Measurements from ENCODE around the gene RARRES1. TPM values are rescaled to one million over a fixed set of nuclear protein-coding genes. Genes with fewer than 3 reads are reported as not detected.

RARRES1 gene
- total and polyA plus RNA-seq, 2 experiments from 2014 or later = 0.10 to 0.82 TPM

GRCh38 chr3:158680861-158681260 is 51.4 kb downstream of the RARRES1 start:
- DNase-seq (ENCODE audit: low spot score) = no peak
- Mint-ChIP-seq H3K36me3 (ENCODE audit: low read depth) (no peaks in the 10 kb centered on the region; the same call in 1 of the 3 replicates), H3K9me3 (no peaks in the 10 kb centered on the region), H3K27me3 (ENCODE audit: insufficient read depth, low read depth, poor library complexity) (no peaks in the 10 kb centered on the region), H3K4me1 (no peaks in the 10 kb centered on the region), H3K4me3 (no peak overlapping the region), H3K27ac (no peak overlapping the region)
- TF ChIP-seq ZNF462 (CRISPR knock-in tag; IDR thresholded peaks at IDR 0.05) = no peak
- TF ChIP-seq ZNF331 (CRISPR knock-in tag; IDR thresholded peaks at IDR 0.05; ENCODE audit: low read depth) = no peak
- no peaks in the 10 kb centered on the region for H3K4me1 ChIP-seq (ENCODE audit: insufficient read depth)
- no peaks in the 10 kb centered on the region for H3K9me2 ChIP-seq (ENCODE audit: insufficient read depth)
- H3K4me3 ChIP-seq = no peak overlapping the region
- no peak overlapping the region for H2AFZ ChIP-seq
- H4K20me1 ChIP-seq (replicated peaks; ENCODE audit: insufficient read depth) = no peaks in the 10 kb centered on the region
- no peaks in the 10 kb centered on the region for H3K36me3 ChIP-seq (ENCODE audit: insufficient read depth)
- no peak for ATAC-seq
- H3K79me2 ChIP-seq (replicated peaks; ENCODE audit: insufficient read depth) = no peaks in the 10 kb centered on the region
- H3K27me3 ChIP-seq (ENCODE audit: insufficient read depth) = no peaks in the 10 kb centered on the region
- no peak overlapping the region for H3K27ac ChIP-seq (ENCODE audit: low read depth)
- no peak overlapping the region for H3K4me2 ChIP-seq
- H3F3A ChIP-seq (replicated peaks; ENCODE audit: low read depth) = no peaks in the 10 kb centered on the region

GRCh38 chr3:158679547-158680000 is 52.7 kb downstream of the RARRES1 start:
- H3K4me1 ChIP-seq (ENCODE audit: insufficient read depth) = no peaks in the 10 kb centered on the region
- ATAC-seq = no peak
- no peaks in the 10 kb centered on the region for H3K79me2 ChIP-seq (replicated peaks; ENCODE audit: insufficient read depth)
- Mint-ChIP-seq H3K36me3 (ENCODE audit: low read depth) (no peaks in the 10 kb centered on the region; the same call in 2 of the 3 replicates), H3K27ac (no peak overlapping the region), H3K9me3 (no peaks in the 10 kb centered on the region), H3K4me1 (no peaks in the 10 kb centered on the region), H3K4me3 (no peak overlapping the region), H3K27me3 (ENCODE audit: insufficient read depth, low read depth, poor library complexity) (no peaks in the 10 kb centered on the region)
- H2AFZ ChIP-seq = no peak overlapping the region
- DNase-seq (ENCODE audit: low spot score) = no peak
- H3K4me2 ChIP-seq = no peak overlapping the region
- H3K36me3 ChIP-seq (ENCODE audit: insufficient read depth) = no peaks in the 10 kb centered on the region
- H3K4me3 ChIP-seq = no peak overlapping the region
- no peak overlapping the region for H3K27ac ChIP-seq (ENCODE audit: low read depth)
- no peaks in the 10 kb centered on the region for H3K27me3 ChIP-seq (ENCODE audit: insufficient read depth)
- no peaks in the 10 kb centered on the region for H3K9me2 ChIP-seq (ENCODE audit: insufficient read depth)
- H4K20me1 ChIP-seq (replicated peaks; ENCODE audit: insufficient read depth) = no peaks in the 10 kb centered on the region
- H3F3A ChIP-seq (replicated peaks; ENCODE audit: low read depth) = no peaks in the 10 kb centered on the region
- TF ChIP-seq EZH2 (IDR thresholded peaks at IDR 0.05; ENCODE audit: low read depth, unreplicated experiment) (no peak), CTCF (conservative IDR thresholded peaks at IDR 0.05; ENCODE audit: low read depth in 2 of 2) (no peak), ZNF331 (CRISPR knock-in tag; IDR thresholded peaks at IDR 0.05; ENCODE audit: low read depth) (no peak), CREB1 (CRISPR knock-in tag; IDR thresholded peaks at IDR 0.05; ENCODE audit: low read depth) (no peak), ZNF114 (CRISPR knock-in tag; IDR thresholded peaks at IDR 0.05) (no peak), POLR2AphosphoS5 (IDR thresholded peaks at IDR 0.05; ENCODE audit: low read depth) (no peak), JUNB (IDR thresholded peaks at IDR 0.05; ENCODE audit: unreplicated experiment) (no peak)

Data from GM23338 (cell line).